GM12873 (cell line): ENCODE measurements around the gene FBXW11.

Experiments
- CTCF ChIP-seq: IDR thresholded peaks from 2 replicates; pipeline ENCODE4 v1.5.1; 2012; ENCODE audit warnings: low read depth, mild to moderate bottlenecking, moderate library complexity, low read length, control low read depth; ENCODE audit not compliant: insufficient read depth; ENCODE audit errors: missing control alignments

Gene FBXW11

GRCh38 chr5:171992813-171993212 lies 13.6 kb downstream of the FBXW11 start:
- no peak for TF ChIP-seq CTCF

DNA sequence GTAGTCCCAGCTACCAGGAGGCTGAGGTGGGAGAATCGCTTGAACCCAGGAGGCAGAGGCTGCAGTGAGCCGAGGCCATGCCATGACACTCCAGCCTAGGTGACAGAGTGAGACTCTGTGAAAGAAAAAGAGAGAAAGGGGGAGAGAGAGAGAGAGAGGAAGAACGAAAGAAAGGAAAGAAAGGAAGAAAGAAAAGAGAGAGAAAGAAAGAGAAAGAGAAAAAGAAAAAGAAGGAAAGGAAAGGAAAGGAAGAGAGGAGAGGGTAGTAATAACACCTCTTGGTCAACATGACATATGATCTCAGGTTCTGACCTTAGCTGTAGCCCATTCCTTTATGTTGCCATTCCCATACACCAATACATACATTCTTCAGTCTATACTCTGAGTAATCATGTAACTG lies 14.1 kb downstream of the FBXW11 start:
- TF ChIP-seq CTCF = no peak

DNA sequence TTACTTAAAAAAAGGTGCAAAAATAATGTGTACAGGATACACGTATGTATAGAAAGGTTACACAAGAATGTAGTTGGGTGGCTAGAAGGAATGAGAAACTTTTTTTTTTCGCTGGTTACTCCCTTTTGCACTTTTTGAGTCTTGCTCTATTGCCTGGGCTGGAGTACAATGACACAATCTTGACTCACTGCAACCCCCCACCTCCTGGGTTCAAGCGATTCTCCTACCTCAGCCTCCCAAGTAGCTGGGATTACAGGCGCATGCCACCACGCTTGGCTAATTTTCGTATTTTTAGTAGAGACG lies 15.8 kb downstream of the FBXW11 start:
- TF ChIP-seq CTCF = no peak

- no peak for TF ChIP-seq CTCF
These were observed 16.3 kb downstream of the FBXW11 start for GRCh38 chr5:171989946-171990712.

GRCh38 chr5:171989276-171989675 lies 17.2 kb downstream of the FBXW11 start:
- no peak for TF ChIP-seq CTCF

DNA sequence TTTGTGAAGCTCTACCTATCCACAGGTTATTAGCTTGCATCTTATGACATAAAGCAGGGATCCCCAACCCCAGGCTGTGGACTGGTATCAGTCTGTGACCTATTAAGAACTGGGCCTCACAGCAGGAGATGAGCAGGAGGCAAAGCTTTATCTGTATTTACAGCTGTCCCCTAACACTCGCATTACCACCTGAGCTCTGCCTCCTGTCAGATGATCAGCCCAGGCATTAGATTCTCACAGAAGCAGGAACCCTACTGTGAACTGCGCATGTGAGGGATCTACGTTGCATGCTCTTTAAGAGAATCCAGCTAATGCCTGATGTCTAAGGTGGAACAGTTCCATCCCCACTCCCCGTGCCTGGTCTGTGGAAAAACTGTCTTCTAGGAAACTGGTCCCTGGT lies 19.7 kb downstream of the FBXW11 start:
- no peak for TF ChIP-seq CTCF

GRCh38 chr5:171984748-171985419 lies 21.6 kb downstream of the FBXW11 start:
- no peak for TF ChIP-seq CTCF
